Adipocyte (in vitro differentiated cells): Measurements from ENCODE around the gene ATP5F1B.

Experiments used
- DNase-seq: peaks from one replicate; pipeline ENCODE4 v3.0.0-alpha.2; 2015; ENCODE audit warnings: low read depth
- H3K27me3 ChIP-seq: replicated peaks from 2 replicates; pipeline ENCODE4 v1.7.0; 2013; ENCODE audit warnings: mild to moderate bottlenecking, low read length, moderate library complexity; ENCODE audit not compliant: control insufficient read depth, insufficient read depth
- H3K36me3 ChIP-seq: 2 replicates; pipeline ENCODE4 v1.7.0; 2013; ENCODE audit warnings: low read length, mild to moderate bottlenecking, moderate library complexity; ENCODE audit not compliant: control insufficient read depth, insufficient read depth, severe bottlenecking
- H3K4me1 ChIP-seq: 2 replicates; pipeline ENCODE4 v1.7.0; 2013; ENCODE audit warnings: mild to moderate bottlenecking, low read length, moderate library complexity; ENCODE audit not compliant: control insufficient read depth, insufficient read depth
- H3K4me3 ChIP-seq: 2 replicates; pipeline ENCODE4 v1.7.0; 2013; ENCODE audit warnings: mild to moderate bottlenecking, low read length, moderate library complexity
- H3K9ac ChIP-seq: 2 replicates; pipeline ENCODE4 v1.7.0; 2013; ENCODE audit warnings: mild to moderate bottlenecking, low read length, moderate library complexity
- H3K9me3 ChIP-seq: 2 replicates; pipeline ENCODE4 v1.7.0; 2013; ENCODE audit warnings: mild to moderate bottlenecking, low read length, moderate library complexity; ENCODE audit not compliant: control insufficient read depth

The ATP5F1B gene

DNA sequence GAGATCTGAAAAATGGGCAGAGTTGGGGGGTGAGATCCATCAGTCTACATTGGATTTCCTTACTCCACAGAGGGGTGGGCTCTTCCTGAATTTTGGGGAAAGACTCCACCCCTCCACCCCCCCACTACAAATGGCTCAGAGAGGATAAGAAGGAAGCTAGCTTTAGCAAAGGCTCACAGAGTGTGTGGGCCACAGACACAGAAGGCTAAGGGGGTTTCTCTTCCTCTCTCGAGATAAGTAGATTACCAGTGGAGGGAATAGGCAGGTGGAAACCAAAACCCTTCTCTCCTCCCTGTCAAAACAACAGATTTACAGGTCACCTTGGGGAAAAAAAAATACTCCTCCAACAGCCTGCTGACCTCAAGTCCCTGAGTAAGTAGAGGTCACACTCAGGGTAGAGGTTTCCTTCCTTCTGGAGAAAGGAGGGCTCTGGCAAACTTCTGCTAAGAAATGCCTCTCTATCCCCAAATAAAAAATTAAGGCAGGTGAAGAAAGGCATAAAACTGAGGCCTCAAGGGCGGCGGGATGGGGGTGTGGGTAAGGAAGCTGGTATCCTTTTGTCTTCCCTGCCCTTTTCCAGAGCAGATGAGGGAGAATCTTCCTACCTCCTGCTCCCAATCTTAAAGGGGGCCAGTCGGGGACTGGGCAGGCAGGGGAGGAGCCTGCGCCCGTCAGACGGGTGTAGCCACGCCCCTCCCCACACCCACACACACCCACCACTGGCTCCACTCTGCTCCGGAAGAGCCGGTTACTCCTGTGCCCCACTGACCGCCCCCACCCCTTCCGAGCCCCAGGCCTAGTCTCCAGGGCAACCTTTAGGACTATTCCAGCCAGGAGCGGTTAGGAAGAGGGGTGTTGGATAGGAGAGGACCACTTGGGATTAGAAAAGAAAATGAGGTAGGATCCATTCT lies 13.7 kb downstream of the ATP5F1B start:
- no peaks in the 10 kb centered on the region for H3K27me3 ChIP-seq
- peak overlapping the region; percentile 99 for H3K4me3 ChIP-seq
- peak; percentile 83 for DNase-seq
- no peaks in the 10 kb centered on the region for H3K9me3 ChIP-seq
- H3K9ac ChIP-seq, result peak overlapping the region; percentile 96
- H3K36me3 ChIP-seq, result peaks cover 3% of the 10 kb centered on the region
- H3K4me1 ChIP-seq, result peaks cover 55% of the 10 kb centered on the region

DNA sequence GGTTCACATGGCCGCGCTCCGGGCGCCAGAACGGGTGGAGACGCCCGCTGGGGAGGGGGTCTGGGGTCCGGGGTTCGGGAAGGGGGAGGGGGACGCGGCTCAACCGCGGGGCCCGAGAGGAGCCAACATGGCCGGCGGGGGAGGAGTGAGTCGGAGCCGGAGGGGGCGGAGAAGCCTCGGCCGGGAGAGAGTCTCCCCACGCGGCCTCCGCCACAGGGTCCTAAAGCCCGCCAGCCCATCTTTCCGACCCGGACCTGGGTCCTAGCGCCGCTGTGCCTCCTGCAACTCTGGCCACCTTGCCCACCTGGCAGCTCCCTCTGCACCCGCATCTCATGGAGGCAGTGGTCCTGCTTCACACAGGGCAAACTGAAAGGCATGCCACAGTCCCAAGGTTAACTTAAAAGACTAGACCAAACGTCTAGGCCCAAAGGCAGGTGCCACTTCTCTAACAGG lies 15.6 kb downstream of the ATP5F1B start, which contains the start of gene BAZ2A:
BAZ2A (minus strand) TSS at position 147 of the 453 bp plus-strand sequence. CDS start 12,796 bp downstream, outside the sequence.
- DNase-seq, result peak; percentile 96
- Histone ChIP-seq H3K9me3 (no peaks in the 10 kb centered on the region), H3K9ac (peak within 1 kb of the TSS; percentile 99), H3K36me3 (peaks cover 18% of the 10 kb centered on the region), H3K27me3 (no peaks in the 10 kb centered on the region), H3K4me1 (peaks cover 56% of the 10 kb centered on the region), H3K4me3 (peak within 1 kb of the TSS; percentile 92)

GRCh38 chr12:56629459-56630179 lies 16.2 kb downstream of the ATP5F1B start:
- Histone ChIP-seq H3K36me3 (peaks cover 19% of the 10 kb centered on the region), H3K4me3 (peak overlapping the region; percentile 92), H3K9me3 (no peaks in the 10 kb centered on the region), H3K4me1 (peaks cover 56% of the 10 kb centered on the region), H3K9ac (peak overlapping the region; percentile 99), H3K27me3 (no peaks in the 10 kb centered on the region)
- peak; percentile 55 for DNase-seq

DNA sequence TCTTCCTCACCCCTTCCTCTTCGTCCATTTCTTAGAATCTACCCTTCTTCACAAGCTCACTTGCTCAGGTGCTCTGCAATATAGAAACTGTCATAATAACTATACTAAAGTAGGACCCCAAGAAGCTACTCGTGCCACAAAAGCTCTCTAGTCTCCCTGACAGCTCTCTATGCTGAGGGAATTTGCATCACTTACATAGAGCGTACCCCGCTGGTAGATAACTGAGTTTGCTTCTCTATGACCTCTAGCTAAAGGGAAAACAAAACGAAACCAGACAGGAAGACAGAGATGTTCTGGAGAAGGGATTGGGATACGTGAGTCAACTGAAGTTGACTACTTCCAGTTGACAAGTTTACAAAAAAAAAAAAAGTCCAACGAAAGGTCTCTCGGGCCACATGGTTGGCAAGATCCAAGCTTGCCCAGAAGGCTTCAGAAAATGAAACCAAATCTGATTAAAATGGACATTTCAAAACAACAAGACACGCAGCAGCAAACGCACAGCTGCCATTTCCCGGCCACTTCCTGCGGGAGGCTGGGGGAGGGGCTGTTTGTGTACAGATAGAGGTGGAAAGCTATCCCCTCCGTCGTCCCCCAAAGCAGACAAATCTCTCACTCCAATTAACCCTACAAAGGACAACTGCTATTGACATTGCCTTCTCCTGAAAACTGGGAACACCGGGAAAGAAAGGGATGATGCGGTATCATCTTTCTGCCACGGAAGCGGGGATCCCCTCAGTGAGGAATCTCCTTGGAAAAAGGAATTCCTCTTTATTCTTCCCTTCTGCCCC lies 16.9 kb downstream of the ATP5F1B start:
- no peaks in the 10 kb centered on the region for H3K27me3 ChIP-seq
- peaks cover 25% of the 10 kb centered on the region for H3K36me3 ChIP-seq
- DNase-seq, result peak; percentile 89
- peak overlapping the region; percentile 92 for H3K4me3 ChIP-seq
- H3K9ac ChIP-seq, result peak overlapping the region; percentile 99
- peaks cover 55% of the 10 kb centered on the region for H3K4me1 ChIP-seq
- H3K9me3 ChIP-seq, result no peaks in the 10 kb centered on the region

DNA sequence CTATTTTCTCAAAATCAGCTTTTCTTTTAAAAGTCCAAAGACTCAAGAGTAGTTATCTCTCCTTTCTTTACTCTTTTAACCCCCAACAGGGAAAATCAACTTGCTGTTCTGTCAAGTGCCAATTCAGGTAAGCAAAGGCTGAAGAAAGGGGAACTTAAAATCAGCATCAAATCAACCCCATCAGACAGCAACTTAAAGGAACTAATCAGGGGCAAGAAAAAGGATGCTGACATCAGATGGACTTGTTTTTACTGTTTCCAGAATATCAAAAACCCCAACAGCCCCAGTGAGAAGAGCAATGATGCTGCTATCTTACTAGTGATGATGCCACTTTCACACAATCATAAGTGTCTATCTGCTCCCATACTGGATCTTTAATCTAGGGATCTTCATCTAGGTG lies 19.1 kb downstream of the ATP5F1B start:
- H3K9me3 ChIP-seq, result no peaks in the 10 kb centered on the region
- no peak for DNase-seq
- no peak overlapping the region for H3K4me3 ChIP-seq
- peaks cover 49% of the 10 kb centered on the region for H3K4me1 ChIP-seq
- H3K9ac ChIP-seq, result no peak overlapping the region
- H3K27me3 ChIP-seq, result no peaks in the 10 kb centered on the region
- peaks cover 33% of the 10 kb centered on the region for H3K36me3 ChIP-seq

- Histone ChIP-seq H3K9ac (no peak overlapping the region), H3K9me3 (no peaks in the 10 kb centered on the region), H3K4me1 (peaks cover 27% of the 10 kb centered on the region), H3K36me3 (peaks cover 72% of the 10 kb centered on the region), H3K27me3 (no peaks in the 10 kb centered on the region), H3K4me3 (no peak overlapping the region)
- DNase-seq, result peak; percentile 4
These were observed 23.2 kb downstream of the ATP5F1B start for GRCh38 chr12:56622535-56622934.

GRCh38 chr12:56616925-56617324 lies 28.9 kb downstream of the ATP5F1B start:
- H3K4me1 ChIP-seq, result no peaks in the 10 kb centered on the region
- peaks cover 97% of the 10 kb centered on the region for H3K36me3 ChIP-seq
- H3K9ac ChIP-seq, result no peak overlapping the region
- H3K27me3 ChIP-seq, result no peaks in the 10 kb centered on the region
- no peak for DNase-seq
- no peak overlapping the region for H3K4me3 ChIP-seq
- H3K9me3 ChIP-seq, result no peaks in the 10 kb centered on the region

- H3K9ac ChIP-seq, result no peak overlapping the region
- H3K36me3 ChIP-seq, result peaks cover 97% of the 10 kb centered on the region
- no peaks in the 10 kb centered on the region for H3K4me1 ChIP-seq
- no peaks in the 10 kb centered on the region for H3K27me3 ChIP-seq
- no peaks in the 10 kb centered on the region for H3K9me3 ChIP-seq
- H3K4me3 ChIP-seq, result no peak overlapping the region
- no peak for DNase-seq
These were observed 29.5 kb downstream of the ATP5F1B start for GRCh38 chr12:56616244-56616643.

GRCh38 chr12:56614627-56615026 lies 31.2 kb downstream of the ATP5F1B start:
- no peak overlapping the region for H3K9ac ChIP-seq
- H3K36me3 ChIP-seq, result peaks cover 98% of the 10 kb centered on the region

DNA sequence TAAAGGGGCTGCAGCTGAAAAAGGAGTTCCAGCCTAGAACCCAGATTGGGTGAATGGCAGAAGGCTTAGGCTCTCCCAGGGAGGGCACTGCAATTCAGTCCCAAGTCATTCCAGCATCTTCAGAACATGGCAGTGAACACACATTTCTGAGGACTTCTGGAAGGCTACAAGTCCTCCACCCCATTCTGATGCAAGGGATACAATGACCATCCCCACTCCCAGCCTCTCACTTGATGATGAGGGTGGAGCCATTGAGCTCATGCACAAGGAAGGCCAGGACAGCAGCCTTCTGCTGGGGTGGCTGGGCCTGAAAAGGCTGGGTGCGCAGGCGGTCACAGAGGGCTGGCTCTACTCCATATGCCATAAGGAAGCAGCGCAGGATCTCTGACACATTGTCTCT lies 41.4 kb downstream of the ATP5F1B start:
- DNase-seq, result no peak
- Histone ChIP-seq H3K4me1 (peaks cover 10% of the 10 kb centered on the region), H3K27me3 (no peaks in the 10 kb centered on the region), H3K9me3 (no peaks in the 10 kb centered on the region), H3K9ac (no peak overlapping the region), H3K4me3 (no peak overlapping the region), H3K36me3 (peaks cover 93% of the 10 kb centered on the region)

More at GRCh38 chr12:56614627-56615026, 31.2 kb downstream of the ATP5F1B start:
- no peaks in the 10 kb centered on the region for H3K9me3 ChIP-seq
- no peaks in the 10 kb centered on the region for H3K27me3 ChIP-seq
- no peak overlapping the region for H3K4me3 ChIP-seq
- no peak for DNase-seq
- H3K4me1 ChIP-seq, result no peaks in the 10 kb centered on the region
